ENCODE results near the gene LMAN2. TPM values are rescaled to one million over a fixed set of nuclear protein-coding genes. Genes with fewer than 3 reads are reported as not detected.

Gene LMAN2
- total RNA-seq, 1 experiment from 2014 or later: 106 TPM

DNA sequence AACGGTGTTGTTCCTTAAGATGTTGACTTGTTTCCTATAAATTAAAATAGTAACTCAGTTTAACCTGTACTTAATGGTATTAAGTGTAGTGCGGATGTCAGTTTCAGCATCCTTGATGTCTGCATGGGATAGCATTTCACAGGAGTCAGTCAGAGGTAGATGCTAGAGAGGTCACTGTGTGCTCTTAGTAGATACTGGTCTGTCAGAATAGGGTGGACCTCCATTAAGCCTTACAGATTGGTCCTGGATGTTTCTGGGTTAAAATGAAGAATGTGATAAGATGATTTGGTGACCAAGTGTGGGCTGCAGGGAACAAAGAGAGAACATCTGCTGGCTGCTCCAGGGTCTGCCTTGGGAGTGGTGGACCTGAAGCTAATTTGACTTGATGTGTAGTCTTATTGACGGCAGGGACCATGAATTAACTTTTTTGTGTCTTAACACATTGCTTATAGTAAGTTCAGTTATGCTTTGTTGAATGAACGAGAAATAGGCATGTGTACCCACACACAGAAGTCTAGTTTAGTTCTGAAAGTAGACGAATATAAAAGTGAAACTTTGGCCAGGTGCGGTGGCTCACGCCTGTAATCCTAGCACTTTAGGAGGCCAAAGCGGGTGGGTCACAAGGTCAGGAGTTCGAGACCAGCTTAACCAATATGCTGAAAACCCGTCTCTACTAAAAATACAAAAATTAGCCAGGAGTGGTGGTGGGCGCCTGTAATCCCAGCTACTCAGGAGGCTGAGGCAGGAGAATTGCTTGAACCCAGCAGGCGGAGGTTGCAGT is 60.5 kb downstream of the LMAN2 start:
- H3K27ac Mint-ChIP-seq: 0 out of 7 replicates have a peak overlapping the region, but pooled peaks of 1 of the 3 experiments have one; percentile 44
- H2AK5ac ChIP-seq (ENCODE audit: insufficient read length, low read length): no peak overlapping the region
- no peaks in the 10 kb centered on the region for H3K9me3 ChIP-seq (ENCODE audit: control insufficient read depth, low read depth, low read length)
- H3K27me3 Mint-ChIP-seq (ENCODE audit: low read depth): no peaks in the 10 kb centered on the region
- no peak overlapping the region for H2BK120ac ChIP-seq (ENCODE audit: low read depth, low read length, poor library complexity, severe bottlenecking)
- no CpG with 5 or more reads among the region's 12 CpGs for WGBS (ENCODE audit: extremely low coverage, insufficient read length, low lambda C conversion rate)
- no peak overlapping the region for H3K9ac ChIP-seq (ENCODE audit: extremely low read depth, insufficient read length, low read length)
- no peak overlapping the region for H3K27ac ChIP-seq (ENCODE audit: insufficient read length, low read depth, low read length)
- no peak overlapping the region for H3K14ac ChIP-seq (ENCODE audit: insufficient read depth, low read length)
- H3K79me1 ChIP-seq (ENCODE audit: insufficient read depth, low read depth, low read length, poor library complexity, severe bottlenecking): peaks cover 4% of the 10 kb centered on the region
- H3K23ac ChIP-seq (ENCODE audit: insufficient read length, low read depth, low read length): no peak overlapping the region
- H4K91ac ChIP-seq (ENCODE audit: insufficient read length, low read depth, low read length): no peak overlapping the region
- H2BK20ac ChIP-seq (ENCODE audit: low read depth, low read length, poor library complexity, severe bottlenecking): no peak overlapping the region
- no peak overlapping the region for H3T11ph ChIP-seq (ENCODE audit: low read length)
- no peaks in the 10 kb centered on the region for H4K20me1 ChIP-seq (ENCODE audit: control insufficient read depth, insufficient read depth, insufficient read length)
- DNase-seq: no peak
- TF ChIP-seq, protein P1, sequence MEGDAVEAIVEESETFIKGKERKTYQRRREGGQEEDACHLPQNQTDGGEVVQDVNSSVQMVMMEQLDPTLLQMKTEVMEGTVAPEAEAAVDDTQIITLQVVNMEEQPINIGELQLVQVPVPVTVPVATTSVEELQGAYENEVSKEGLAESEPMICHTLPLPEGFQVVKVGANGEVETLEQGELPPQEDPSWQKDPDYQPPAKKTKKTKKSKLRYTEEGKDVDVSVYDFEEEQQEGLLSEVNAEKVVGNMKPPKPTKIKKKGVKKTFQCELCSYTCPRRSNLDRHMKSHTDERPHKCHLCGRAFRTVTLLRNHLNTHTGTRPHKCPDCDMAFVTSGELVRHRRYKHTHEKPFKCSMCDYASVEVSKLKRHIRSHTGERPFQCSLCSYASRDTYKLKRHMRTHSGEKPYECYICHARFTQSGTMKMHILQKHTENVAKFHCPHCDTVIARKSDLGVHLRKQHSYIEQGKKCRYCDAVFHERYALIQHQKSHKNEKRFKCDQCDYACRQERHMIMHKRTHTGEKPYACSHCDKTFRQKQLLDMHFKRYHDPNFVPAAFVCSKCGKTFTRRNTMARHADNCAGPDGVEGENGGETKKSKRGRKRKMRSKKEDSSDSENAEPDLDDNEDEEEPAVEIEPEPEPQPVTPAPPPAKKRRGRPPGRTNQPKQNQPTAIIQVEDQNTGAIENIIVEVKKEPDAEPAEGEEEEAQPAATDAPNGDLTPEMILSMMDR (conservative IDR thresholded peaks at IDR 0.05): no peak
- H3K4me1 ChIP-seq (ENCODE audit: insufficient read depth, low read length): no peaks in the 10 kb centered on the region
- H2BK5ac ChIP-seq (ENCODE audit: insufficient read length, low read length): no peak overlapping the region
- no peak overlapping the region for H2AFZ ChIP-seq (ENCODE audit: low read length)
- no peak overlapping the region for H4K8ac ChIP-seq (replicated peaks; ENCODE audit: insufficient read length, low read depth, low read length)
- H2BK12ac ChIP-seq (ENCODE audit: insufficient read length, low read depth, low read length): no peak overlapping the region
- H4K5ac ChIP-seq (ENCODE audit: insufficient read length, low read depth, low read length): no peak overlapping the region
- H3K23me2 ChIP-seq (ENCODE audit: insufficient read length, low read depth, low read length, poor library complexity, severe bottlenecking): no peaks in the 10 kb centered on the region
- no peak overlapping the region for H3K4me2 ChIP-seq (ENCODE audit: insufficient read depth, insufficient read length, low read length)
- H3K56ac ChIP-seq (ENCODE audit: insufficient read length, low read depth, low read length): no peak overlapping the region
- no peak overlapping the region for H3K4me3 Mint-ChIP-seq
- no peaks in the 10 kb centered on the region for H3K27me3 ChIP-seq (ENCODE audit: insufficient read depth, low read length)
- no peaks in the 10 kb centered on the region for H3K9me3 Mint-ChIP-seq
- no peak overlapping the region for H3K18ac ChIP-seq (ENCODE audit: insufficient read length, low read depth, low read length)
- H3K4me1 Mint-ChIP-seq: 0 out of 4 replicates have a peak, but pooled peaks cover 0 to under 1% of the 10 kb centered on the region in 2 experiments
- H2BK15ac ChIP-seq (ENCODE audit: low read depth, low read length): no peak overlapping the region
- H3K4ac ChIP-seq (ENCODE audit: low read depth, low read length): no peak overlapping the region
- peaks cover 50 to 94% (median 82%) of the 10 kb centered on the region in 3 experiments; a peak in 6 of 7 replicates for H3K36me3 Mint-ChIP-seq (ENCODE audit: insufficient read depth in 1 of 3, low read depth in 3 of 3)
- no peaks in the 10 kb centered on the region; the same call in 1 of the 2 replicates for H3K79me2 ChIP-seq (ENCODE audit: insufficient read depth, low read length)
